Urinary bladder (tissue), 4 donors: ENCODE data around the gene RAD21L1. TPM values are rescaled to one million over a fixed set of nuclear protein-coding genes. Genes with fewer than 3 reads are reported as not detected.
A peak's percentile ranks its signal among the peaks of the same experiment; 100 is the strongest.

Experiments
- DNase-seq: peaks from one replicate; pipeline ENCODE4 v3.0.0-alpha.2; 2015; ENCODE audit errors: extremely low spot score
- H3K27ac ChIP-seq: one replicate; pipeline ENCODE4 v1.5.1; 2013; ENCODE audit warnings: low read depth, mild to moderate bottlenecking, moderate library complexity
- H3K36me3 ChIP-seq: one replicate; pipeline ENCODE4 v1.6.1; 2013; ENCODE audit warnings: mild to moderate bottlenecking, moderate library complexity; ENCODE audit not compliant: insufficient read depth
- H3K4me1 ChIP-seq: one replicate; pipeline ENCODE4 v1.6.1; 2013; ENCODE audit warnings: mild to moderate bottlenecking, moderate library complexity; ENCODE audit not compliant: insufficient read depth
- H3K4me3 ChIP-seq: one replicate; pipeline ENCODE4 v1.5.1; 2013; ENCODE audit warnings: low read depth, low read length
- WGBS: extraction: QIAGEN DNeasy Blood & Tissue Kit; methylation state at CpG from one replicate; pipeline ENCODE4 v1.1.7; 2013; 5-methylcytosine and 5-hydroxymethylcytosine counted together
- polyA plus RNA-seq: library from polyadenylated mRNA; stranded (reverse); fragments of 200-250 nt; gene quantifications from one replicate; pipeline ENCODE4 v1.2.3, GENCODE V29; 2013
- total RNA-seq: library from RNA; depleted of rRNA; stranded (reverse); fragments of >200 nt; gene quantifications from one replicate; pipeline ENCODE4 v1.2.3, GENCODE V29; 2014
- donor health status: healthy with polysubstance abuse.
- donor health status: healthy.

Gene RAD21L1
- not detected for total RNA-seq
- polyA plus RNA-seq = not detected

DNA sequence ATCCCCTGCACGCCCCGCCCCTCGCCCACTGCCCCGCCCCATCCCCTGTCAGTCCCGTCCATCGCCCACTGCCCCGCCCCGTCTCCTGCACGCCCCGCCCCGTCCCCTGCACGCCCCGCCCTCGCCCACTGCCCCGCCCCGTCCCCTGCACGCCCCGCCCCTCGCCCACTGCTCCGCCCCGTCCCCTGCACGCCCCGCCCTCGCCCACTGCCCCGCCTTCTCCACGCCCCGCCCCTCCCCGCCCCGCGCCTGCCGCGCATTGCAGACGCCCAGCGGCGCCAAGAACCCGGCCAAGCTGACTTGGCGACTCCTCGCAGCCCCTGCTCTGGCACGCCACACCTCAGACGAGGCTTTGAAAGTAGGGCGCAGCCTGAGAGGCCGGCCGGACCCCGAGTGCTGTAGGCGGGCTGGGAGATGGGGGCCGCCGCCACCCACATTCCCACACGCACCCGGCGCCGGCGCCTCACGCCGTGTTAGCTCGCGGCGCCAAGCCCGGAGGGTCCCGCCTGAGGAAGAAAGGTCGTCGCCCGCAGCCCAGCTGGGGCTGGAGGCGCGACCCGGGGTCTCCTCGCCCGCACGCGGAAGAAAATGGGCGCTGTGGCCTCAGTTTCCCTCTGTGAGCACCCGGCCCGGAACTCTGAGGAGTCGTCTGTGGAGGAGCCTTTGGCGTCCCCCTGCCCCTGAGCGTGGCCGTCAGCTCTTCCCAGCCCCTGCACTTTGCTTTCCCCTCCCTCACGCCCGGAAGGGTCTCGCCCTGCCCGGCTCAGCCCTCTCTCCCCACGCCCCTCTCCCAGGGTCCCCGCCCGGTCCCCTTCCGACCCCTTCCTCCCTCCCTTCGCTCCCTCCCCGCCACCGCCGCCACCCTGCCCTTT, at the start of gene RAD21L1:
TSS of gene RAD21L1 (plus strand) at position 262 of the 872 bp plus-strand sequence. CDS start 2,410 bp downstream, outside the sequence.
- H3K4me3 ChIP-seq = peak within 1 kb of the TSS; percentile 72
- no peak for DNase-seq
- H3K4me1 ChIP-seq = no peaks in the 10 kb centered on the region
- no peaks in the 10 kb centered on the region for H3K36me3 ChIP-seq
- 2% methylated on average over 88 of the region's 88 CpGs for WGBS
- no peak within 1 kb of the TSS for H3K27ac ChIP-seq

- no peak for DNase-seq
- Histone ChIP-seq H3K4me1 (no peaks in the 10 kb centered on the region), H3K4me3 (no peak overlapping the region), H3K27ac (no peak overlapping the region), H3K36me3 (no peaks in the 10 kb centered on the region)
- 71% methylated on average over 5 of the region's 5 CpGs for WGBS
Observed at GRCh38 chr20:1177680-1178079, 48.2 kb upstream of the RAD21L1 start.

DNA sequence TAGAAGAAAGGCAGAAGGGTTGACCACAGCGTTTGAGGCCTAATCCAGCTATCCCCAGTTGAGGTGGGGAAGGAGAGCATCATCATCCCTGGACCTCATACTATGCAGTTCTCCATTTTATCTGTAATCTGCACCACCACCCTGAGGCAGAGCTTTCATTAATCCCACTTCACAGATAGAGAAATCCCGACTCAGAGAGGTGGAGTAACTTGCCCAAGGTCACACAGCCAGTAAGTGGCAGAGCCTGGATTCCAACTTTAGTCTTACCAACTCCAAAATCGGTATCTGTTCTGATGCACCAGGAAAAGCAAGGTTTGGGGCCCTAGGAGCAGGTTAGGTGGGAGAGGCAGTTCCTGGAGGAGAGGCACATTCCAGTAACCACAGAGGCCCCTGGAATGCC, 47.7 kb upstream of the RAD21L1 start:
- 73% methylated on average over 3 of the region's 3 CpGs for WGBS
- Histone ChIP-seq H3K4me3 (no peak overlapping the region), H3K36me3 (no peaks in the 10 kb centered on the region), H3K27ac (no peak overlapping the region), H3K4me1 (no peaks in the 10 kb centered on the region)
- no peak for DNase-seq

DNA sequence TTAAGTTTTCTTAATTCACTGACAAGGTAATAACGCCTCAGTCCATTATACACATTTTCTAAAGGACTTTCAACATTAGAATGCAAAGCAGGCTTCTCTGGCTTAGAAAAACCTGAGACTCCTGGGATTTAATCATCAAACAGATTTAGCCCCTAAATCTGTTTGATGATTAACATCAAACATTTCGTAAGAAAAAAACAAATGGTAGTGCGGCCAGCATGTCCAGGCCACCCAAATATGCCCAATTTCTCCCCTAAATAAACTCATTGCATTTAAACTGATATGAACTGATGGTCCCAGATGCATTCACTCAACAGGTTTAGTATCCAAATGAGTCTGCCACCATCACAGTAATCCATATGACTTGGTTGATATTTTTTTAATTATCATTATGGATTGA, 47.2 kb upstream of the RAD21L1 start:
- DNase-seq = no peak
- H3K4me1 ChIP-seq = no peaks in the 10 kb centered on the region
- no peak overlapping the region for H3K4me3 ChIP-seq
- no peak overlapping the region for H3K27ac ChIP-seq
- 89% methylated on average over 3 of the region's 3 CpGs for WGBS
- no peaks in the 10 kb centered on the region for H3K36me3 ChIP-seq

DNA sequence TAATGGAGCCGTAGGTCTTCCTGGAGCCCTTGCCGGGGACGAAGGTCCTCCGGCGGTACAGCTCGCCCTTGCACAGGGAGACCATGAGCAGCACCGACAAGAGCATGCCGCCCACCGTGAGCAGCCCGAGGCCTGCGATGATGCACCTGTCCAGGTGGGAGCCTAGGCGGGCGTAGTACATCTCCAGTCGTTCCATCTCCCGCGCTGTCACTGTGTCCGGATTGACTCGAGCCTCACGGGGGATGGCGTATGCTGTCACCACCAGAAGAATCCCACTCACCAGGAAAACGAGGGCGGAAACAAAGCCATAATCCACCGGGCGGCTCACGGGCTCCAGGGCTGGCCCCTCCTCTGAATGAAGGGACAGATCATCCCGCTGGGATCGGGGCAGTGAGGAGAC, 44.9 kb upstream of the RAD21L1 start:
- peaks cover 1% of the 10 kb centered on the region for H3K4me1 ChIP-seq
- no peak overlapping the region for H3K27ac ChIP-seq
- DNase-seq = no peak
- H3K4me3 ChIP-seq = no peak overlapping the region
- 93% methylated on average over 27 of the region's 27 CpGs for WGBS
- H3K36me3 ChIP-seq = no peaks in the 10 kb centered on the region

GRCh38 chr20:1182106-1182505, 43.7 kb upstream of the RAD21L1 start:
- H3K27ac ChIP-seq = no peak overlapping the region
- no peak overlapping the region for H3K4me3 ChIP-seq
- WGBS = 50% methylated on average over 4 of the region's 4 CpGs
- no peak for DNase-seq
- peaks cover 1% of the 10 kb centered on the region for H3K4me1 ChIP-seq
- no peaks in the 10 kb centered on the region for H3K36me3 ChIP-seq

DNA sequence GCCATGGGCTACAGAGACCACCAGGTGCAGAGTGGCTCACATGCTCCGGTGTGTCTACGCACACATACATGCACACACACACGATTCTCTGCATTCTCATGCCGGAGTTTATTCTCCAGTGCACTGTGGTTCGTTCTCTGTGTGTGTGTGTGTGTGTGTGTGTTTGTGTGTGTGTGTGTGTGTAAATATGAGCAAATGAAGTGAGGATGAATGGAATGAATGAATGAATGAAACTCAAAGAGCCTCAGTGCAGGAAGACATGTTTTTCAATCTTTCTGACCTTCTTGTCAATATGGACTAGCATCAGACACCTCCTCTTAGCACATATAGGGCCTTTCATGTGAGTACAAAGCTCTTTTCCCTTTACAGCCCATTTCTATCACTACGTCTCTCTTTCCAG, 42.7 kb upstream of the RAD21L1 start:
- no peak overlapping the region for H3K27ac ChIP-seq
- H3K4me1 ChIP-seq = peaks cover 1% of the 10 kb centered on the region
- 71% methylated on average over 6 of the region's 6 CpGs for WGBS
- no peak for DNase-seq
- H3K4me3 ChIP-seq = no peak overlapping the region
- H3K36me3 ChIP-seq = no peaks in the 10 kb centered on the region

DNA sequence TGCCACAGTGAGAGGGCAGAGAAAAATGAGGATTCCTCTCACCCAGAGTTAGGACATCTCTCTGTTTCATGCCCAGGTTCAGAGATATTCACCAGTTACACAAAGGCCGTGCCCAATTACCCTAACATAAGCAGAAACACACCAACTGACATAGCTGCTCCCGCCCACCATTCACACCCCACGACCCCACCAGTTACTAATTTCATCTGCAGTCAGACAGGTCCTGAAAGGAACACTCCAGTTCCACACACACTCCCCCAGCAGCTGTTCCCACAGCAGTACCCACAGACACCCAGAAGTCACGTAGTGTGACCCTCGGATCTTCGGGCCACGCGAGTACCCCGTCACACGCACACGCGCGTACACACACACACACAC, 41.6 kb upstream of the RAD21L1 start:
- H3K27ac ChIP-seq = no peak overlapping the region

GRCh38 chr20:1184638-1185315, 41.1 kb upstream of the RAD21L1 start, which contains the start of gene TMEM74B:
Gene TMEM74B (minus strand): TSS chr20:1184981. CDS start chr20:1183801, 1,180 bp downstream.
- no peaks in the 10 kb centered on the region for H3K36me3 ChIP-seq
- H3K27ac ChIP-seq = no peak within 1 kb of the TSS
- DNase-seq = no peak
- H3K4me3 ChIP-seq = peak within 1 kb of the TSS; percentile 46
- WGBS = 2% methylated on average over 75 of the region's 76 CpGs
- H3K4me1 ChIP-seq = peaks cover 1% of the 10 kb centered on the region

More for the DNA sequence above, 41.6 kb upstream of the RAD21L1 start:
- Histone ChIP-seq H3K36me3 (no peaks in the 10 kb centered on the region), H3K4me1 (peaks cover 1% of the 10 kb centered on the region), H3K4me3 (no peak overlapping the region)
- 32% methylated on average over 13 of the region's 13 CpGs for WGBS
- no peak for DNase-seq

DNA sequence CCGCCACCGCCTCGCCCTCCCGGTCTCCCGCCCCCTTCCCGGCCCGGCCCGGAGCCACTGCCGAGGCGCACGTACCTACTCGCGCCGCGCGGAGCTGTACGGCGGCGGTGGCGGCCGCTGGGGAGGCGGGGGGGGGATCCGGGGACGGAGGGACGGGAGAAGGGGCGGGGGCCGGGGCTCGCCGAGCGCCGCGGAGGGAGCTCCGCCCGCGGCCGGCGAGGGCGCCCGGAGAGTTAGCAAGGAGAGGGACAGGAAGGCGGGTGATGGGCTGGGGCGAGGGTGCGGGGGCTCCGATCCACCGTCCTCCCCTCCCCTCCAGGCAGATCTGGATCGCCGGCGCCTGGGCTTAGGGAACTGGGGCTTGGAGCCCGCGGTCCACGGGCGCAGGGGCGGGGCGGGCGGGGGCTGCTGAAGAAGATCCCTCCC, 40.5 kb upstream of the RAD21L1 start:
- peak overlapping the region; percentile 46 for H3K4me3 ChIP-seq
- H3K4me1 ChIP-seq = peaks cover 1% of the 10 kb centered on the region
- H3K36me3 ChIP-seq = no peaks in the 10 kb centered on the region
- no peak for DNase-seq
- H3K27ac ChIP-seq = no peak overlapping the region
- WGBS = under 1% methylated on average over 53 of the region's 54 CpGs

- peaks cover 1% of the 10 kb centered on the region for H3K4me1 ChIP-seq
- no peak overlapping the region for H3K27ac ChIP-seq
- no peak for DNase-seq
- 10% methylated on average over 20 of the region's 20 CpGs for WGBS
- H3K4me3 ChIP-seq = peak overlapping the region; percentile 46
- no peaks in the 10 kb centered on the region for H3K36me3 ChIP-seq
Observed at GRCh38 chr20:1185790-1186334, 40.0 kb upstream of the RAD21L1 start.

DNA sequence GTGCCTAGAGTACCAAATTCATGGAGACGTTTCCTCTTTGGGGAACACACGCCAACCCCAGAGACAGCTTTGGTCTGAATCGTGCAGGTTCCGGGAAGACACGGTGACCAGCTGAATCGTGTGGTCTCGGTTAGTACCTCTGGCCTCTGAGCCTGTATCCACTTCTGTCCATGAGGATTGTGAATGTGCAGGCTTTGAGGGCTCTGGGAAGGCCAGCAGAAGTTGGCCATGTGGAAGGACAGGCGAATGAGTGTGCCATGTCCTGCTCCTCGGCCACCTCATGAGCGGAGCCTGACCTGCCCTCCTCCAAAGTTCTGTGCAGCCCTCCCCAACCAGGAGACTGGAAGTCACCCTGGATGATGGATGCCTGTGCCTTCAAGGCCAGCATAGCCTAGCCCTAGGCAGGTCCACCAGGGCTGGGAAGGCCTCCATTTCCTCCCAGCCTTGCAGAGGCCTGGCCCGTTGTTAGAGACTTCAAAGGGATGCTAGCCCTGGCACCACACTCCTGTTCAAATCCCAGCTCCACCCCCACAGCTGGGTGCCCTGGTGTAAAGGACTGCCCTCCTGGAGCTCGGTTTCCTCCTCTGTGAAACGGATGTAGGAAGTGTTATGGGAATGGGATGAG, 39.4 kb upstream of the RAD21L1 start:
- no peak overlapping the region for H3K27ac ChIP-seq
- WGBS = 74% methylated on average over 13 of the region's 13 CpGs
- H3K4me3 ChIP-seq = no peak overlapping the region
- peaks cover 1% of the 10 kb centered on the region for H3K4me1 ChIP-seq
- H3K36me3 ChIP-seq = no peaks in the 10 kb centered on the region
- no peak for DNase-seq

GRCh38 chr20:1187605-1188171, 38.2 kb upstream of the RAD21L1 start:
- Histone ChIP-seq H3K27ac (no peak overlapping the region), H3K4me1 (peaks cover 1% of the 10 kb centered on the region), H3K36me3 (no peaks in the 10 kb centered on the region), H3K4me3 (no peak overlapping the region)
- WGBS = 55% methylated on average over 4 of the region's 4 CpGs
- no peak for DNase-seq
